Hepatocyte (in vitro differentiated cells): ENCODE measurements around the gene TOP3B. TPM values are rescaled to one million over a fixed set of nuclear protein-coding genes. Genes with fewer than 3 reads are reported as not detected.

Experiments used
- DNase-seq: peaks from one replicate; pipeline ENCODE4 v3.0.0-alpha.2; 2016; ENCODE audit warnings: low spot score
- H2AFZ ChIP-seq: fragments of 200-600 bp; sonication (generic); 2 replicates; pipeline ENCODE4 v1.6.0; 2016; ENCODE audit warnings: antibody characterized with exemption, mild to moderate bottlenecking
- H3K27ac ChIP-seq: fragments of 200-600 bp; sonication (generic); 2 replicates; pipeline ENCODE4 v1.5.1; 2016; ENCODE audit warnings: mild to moderate bottlenecking
- H3K27me3 ChIP-seq: fragments of 200-600 bp; sonication (generic); 2 replicates; pipeline ENCODE4 v1.6.1; 2016
- H3K36me3 ChIP-seq: fragments of 200-600 bp; sonication (generic); replicated peaks from 2 replicates; pipeline ENCODE4 v1.5.1; 2016; ENCODE audit warnings: low read depth; ENCODE audit not compliant: insufficient read depth
- H3K4me1 ChIP-seq: fragments of 200-600 bp; sonication (generic); 2 replicates; pipeline ENCODE4 v1.5.1; 2016; ENCODE audit warnings: mild to moderate bottlenecking, moderate library complexity; ENCODE audit not compliant: insufficient read depth
- H3K4me2 ChIP-seq: fragments of 200-600 bp; sonication (generic); 2 replicates; pipeline ENCODE4 v1.6.0; 2016
- H3K4me3 ChIP-seq: fragments of 200-600 bp; sonication (generic); 2 replicates; pipeline ENCODE4 v1.5.1; 2016; ENCODE audit warnings: mild to moderate bottlenecking
- H3K79me2 ChIP-seq: fragments of 200-600 bp; sonication (generic); 2 replicates; pipeline ENCODE4 v1.6.0; 2017; ENCODE audit warnings: mild to moderate bottlenecking
- H3K9me2 ChIP-seq: fragments of 200-600 bp; sonication (generic); replicated peaks from 2 replicates; pipeline ENCODE4 v1.6.0; 2017; ENCODE audit warnings: mild to moderate bottlenecking; ENCODE audit not compliant: insufficient read depth
- H3K9me3 ChIP-seq: fragments of 200-600 bp; sonication (generic); 2 replicates; pipeline ENCODE4 v1.5.1; 2016; ENCODE audit warnings: low read depth, mild to moderate bottlenecking
- H4K20me1 ChIP-seq: fragments of 200-600 bp; sonication (generic); 2 replicates; pipeline ENCODE4 v1.6.0; 2016; ENCODE audit warnings: mild to moderate bottlenecking; ENCODE audit not compliant: insufficient read depth, poor library complexity, severe bottlenecking
- CTCF ChIP-seq: fragments of 200-600 bp; sonication (generic); IDR thresholded peaks from 2 replicates; pipeline ENCODE4 v1.5.1; 2016; ENCODE audit warnings: antibody characterized with exemption, mild to moderate bottlenecking; ENCODE audit not compliant: poor library complexity
- EZH2 ChIP-seq: fragments of 200-600 bp; sonication (generic); IDR thresholded peaks from 2 replicates; pipeline ENCODE4 v1.6.1; 2016; ENCODE audit warnings: antibody characterized with exemption, mild to moderate bottlenecking, borderline replicate concordance
- EZH2phosphoT487 ChIP-seq: fragments of 200-600 bp; sonication (generic); IDR thresholded peaks from one replicate; pipeline ENCODE4 v1.6.1; 2018; ENCODE audit warnings: antibody characterized with exemption, mild to moderate bottlenecking, low read depth, moderate library complexity; ENCODE audit not compliant: unreplicated experiment, severe bottlenecking
- WGBS: methylation state at CpG from one replicate; pipeline ENCODE4 v1.1.6; 2016; ENCODE audit warnings: low lambda C conversion rate; ENCODE audit errors: missing lambda C conversion rate; 5-methylcytosine and 5-hydroxymethylcytosine counted together
- polyA plus RNA-seq: library from polyadenylated mRNA; unstranded; fragments of >200 nt; fragmentation: Nextera tagmentation; extraction: Ambion mirVana; gene quantifications from 2 replicates; pipeline ENCODE4 v1.2.1, GENCODE V29; 2016
- total RNA-seq: library from RNA; depleted of rRNA; stranded (reverse); fragments of >200 nt; gene quantifications from 2 replicates; pipeline ENCODE4 v1.2.3, GENCODE V29; 2014

Gene TOP3B
- total and polyA plus RNA-seq, 2 experiments from 2014 or later, result 26.6 to 30.8 TPM

- DNase-seq, result no peak
- no peak overlapping the region for H2AFZ ChIP-seq
- H3K4me1 ChIP-seq, result no peaks in the 10 kb centered on the region
- no peak overlapping the region for H3K4me2 ChIP-seq
- no peaks in the 10 kb centered on the region for H4K20me1 ChIP-seq
- no peaks in the 10 kb centered on the region for H3K27me3 ChIP-seq
- WGBS, result 90% methylated on average over 20 of the region's 20 CpGs
- H3K4me3 ChIP-seq, result no peak overlapping the region
- no peaks in the 10 kb centered on the region for H3K79me2 ChIP-seq
- H3K9me2 ChIP-seq, result no peaks in the 10 kb centered on the region
- H3K36me3 ChIP-seq, result no peaks in the 10 kb centered on the region
- no peaks in the 10 kb centered on the region for H3K9me3 ChIP-seq
- TF ChIP-seq CTCF, result no peak
- TF ChIP-seq EZH2phosphoT487, result no peak
- no peak for TF ChIP-seq EZH2
- H3K27ac ChIP-seq, result no peak overlapping the region
These were observed 62.9 kb downstream of the TOP3B start for GRCh38 chr22:21919526-21920307.

- WGBS, result 96% methylated on average over 12 of the region's 12 CpGs
- Histone ChIP-seq H3K4me3 (no peak overlapping the region), H2AFZ (no peak overlapping the region), H4K20me1 (no peaks in the 10 kb centered on the region), H3K27ac (no peak overlapping the region), H3K27me3 (no peaks in the 10 kb centered on the region), H3K4me1 (no peaks in the 10 kb centered on the region), H3K9me2 (no peaks in the 10 kb centered on the region), H3K4me2 (no peak overlapping the region), H3K9me3 (no peaks in the 10 kb centered on the region), H3K79me2 (no peaks in the 10 kb centered on the region), H3K36me3 (no peaks in the 10 kb centered on the region)
- TF ChIP-seq EZH2phosphoT487, result no peak
- no peak for TF ChIP-seq CTCF
- no peak for TF ChIP-seq EZH2
- DNase-seq, result no peak
These were observed 64.0 kb downstream of the TOP3B start for GRCh38 chr22:21918466-21919185.

DNA sequence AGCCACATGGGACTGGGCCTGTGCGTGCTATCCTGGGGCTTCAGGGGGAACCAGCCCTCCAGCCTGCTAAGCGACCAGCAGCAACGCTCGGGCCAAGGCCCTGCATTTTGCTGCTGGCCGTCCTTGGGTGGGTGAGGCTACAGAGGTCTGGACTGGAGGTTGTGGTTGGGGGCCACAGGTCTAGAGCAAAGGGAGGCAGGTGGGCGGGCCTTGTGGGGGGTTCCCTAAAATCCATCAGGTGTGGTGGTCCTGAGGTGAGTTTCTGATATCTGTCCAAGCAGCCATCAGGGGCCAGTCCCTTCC lies 64.7 kb downstream of the TOP3B start:
- H4K20me1 ChIP-seq, result no peaks in the 10 kb centered on the region
- 88% methylated on average over 6 of the region's 6 CpGs for WGBS
- DNase-seq, result no peak
- no peaks in the 10 kb centered on the region for H3K9me3 ChIP-seq
- no peak overlapping the region for H3K4me2 ChIP-seq
- H3K79me2 ChIP-seq, result no peaks in the 10 kb centered on the region
- H3K9me2 ChIP-seq, result no peaks in the 10 kb centered on the region
- no peaks in the 10 kb centered on the region for H3K4me1 ChIP-seq
- no peak overlapping the region for H3K27ac ChIP-seq
- H2AFZ ChIP-seq, result no peak overlapping the region
- no peaks in the 10 kb centered on the region for H3K36me3 ChIP-seq
- no peaks in the 10 kb centered on the region for H3K27me3 ChIP-seq
- TF ChIP-seq CTCF, result no peak
- no peak for TF ChIP-seq EZH2
- TF ChIP-seq EZH2phosphoT487, result no peak
- H3K4me3 ChIP-seq, result no peak overlapping the region
